SK-N-SH (cell line): ENCODE data around the gene SPTAN1.

Experiments used
- CTCF ChIP-seq: fragments of 200-600 bp; sonication (generic); IDR thresholded peaks from 2 replicates; pipeline ENCODE4 v1.6.1; 2017; ENCODE audit warnings: antibody characterized with exemption, mild to moderate bottlenecking, moderate library complexity
- NRF1 ChIP-seq: IDR thresholded peaks from 2 replicates; pipeline ENCODE4 v1.6.1; 2012; ENCODE audit warnings: low read depth, mild to moderate bottlenecking, low read length
- USF2 ChIP-seq: fragments of 150-350 bp; IDR thresholded peaks from 2 replicates; pipeline ENCODE4 v1.6.1; 2017; ENCODE audit warnings: antibody characterized with exemption, low read length, low read depth, borderline replicate concordance

- no peak for TF ChIP-seq CTCF
- no peak for TF ChIP-seq NRF1
- no peak for TF ChIP-seq USF2
These were observed 6.3 kb downstream of the SPTAN1 start for GRCh38 chr9:128558431-128559310.
